A549 (cell line): ENCODE results near the gene MAG. TPM values are rescaled to one million over a fixed set of nuclear protein-coding genes. Genes with fewer than 3 reads are reported as not detected.

Experiments used
- ATAC-seq, 2 experiments: fragments of 200-7000 bp in 1 of 2; fragments of >200 bp in 1 of 2; cut with Nextera tagmentation in 1 of 2; cut with Tn5 transposase in 1 of 2; 3 replicates each; pipeline versions ENCODE4 v1.8.0 to v1.9.1; 2018 to 2020; ENCODE audit warnings: mild to moderate bottlenecking in 1 of 2, moderate library complexity in 1 of 2
- CTCF ChIA-PET: fragments of 300-600 bp; sonication (Branson Sonifier 250); formaldehyde crosslinking; extraction: SDS; loops from one replicate; lab custom pipeline; 2021; ENCODE audit warnings: antibody characterized with exemption, inconsistent platforms; lab: Yijun Ruan, JAX
- POLR2A ChIA-PET: fragments of 350-600 bp; formaldehyde crosslinking; extraction: SDS; loops from one replicate; lab custom pipeline; 2021; ENCODE audit warnings: antibody characterized with exemption, inconsistent platforms; lab: Yijun Ruan, JAX
- DNase-seq, 2 experiments: peaks; one replicate each; pipeline versions ENCODE4 v3.0.0 to v3.0.0-alpha.2; 2011 to 2016; ENCODE audit warnings: low read depth in 1 of 2, low spot score in 1 of 2
- FAIRE-seq: peaks from 2 replicates; lab custom pipeline; 2011; peaks lifted over from hg19 to GRCh38; lab: Jason Lieb, UNC
- H3K27ac ChIP-seq, 2 experiments: fragments of >200 bp; sonication (Bioruptor Twin); formaldehyde crosslinking; 3 replicates each; pipeline ENCODE4 v1.5.1; 2016 to 2017
- H3K4me1 ChIP-seq: fragments of >200 bp; sonication (Bioruptor Twin); formaldehyde crosslinking; 3 replicates; pipeline ENCODE4 v1.6.1; 2016
- H3K4me2 ChIP-seq: fragments of >200 bp; sonication (Bioruptor Twin); formaldehyde crosslinking; 3 replicates; pipeline ENCODE4 v1.6.1; 2016
- H3K4me3 ChIP-seq: fragments of >200 bp; sonication (Bioruptor Twin); formaldehyde crosslinking; 3 replicates; pipeline ENCODE4 v1.5.1; 2016
- H3K9me3 ChIP-seq: fragments of >200 bp; sonication (Bioruptor Twin); formaldehyde crosslinking; 3 replicates; pipeline ENCODE4 v1.6.1; 2016
- CHD4 ChIP-seq: fragments of 200-600 bp; sonication (generic); IDR thresholded peaks from 2 replicates; pipeline ENCODE4 v1.6.1; 2016; ENCODE audit warnings: antibody characterized with exemption, mild to moderate bottlenecking, borderline replicate concordance
- CTCF ChIP-seq: fragments of >200 bp; sonication (Bioruptor Twin); formaldehyde crosslinking; IDR thresholded peaks from 3 replicates; pipeline ENCODE4 v1.5.1; 2016
- FOSB ChIP-seq: fragments of 250-450 bp; sonication (Bioruptor Pico); IDR thresholded peaks from 2 replicates; pipeline ENCODE4 v1.5.0; 2020; ENCODE audit warnings: mild to moderate bottlenecking, moderate library complexity
- HDAC2 ChIP-seq: fragments of 200-600 bp; sonication (generic); IDR thresholded peaks from 2 replicates; pipeline ENCODE4 v1.6.1; 2016
- HOXA7 ChIP-seq: fragments of 250-450 bp; sonication (Bioruptor Pico); IDR thresholded peaks from 2 replicates; pipeline ENCODE4 v1.5.0; 2020; ENCODE audit warnings: mild to moderate bottlenecking, moderate library complexity
- JUN ChIP-seq, 2 experiments: fragments of >200 bp; sonication (Bioruptor Twin); formaldehyde crosslinking; IDR thresholded peaks; 2 replicates in 1 of 2; 3 replicates in 1 of 2; pipeline ENCODE4 v1.6.1; 2016 to 2017
- MAZ ChIP-seq: fragments of 150-350 bp; IDR thresholded peaks from 2 replicates; pipeline ENCODE4 v1.6.1; 2014; ENCODE audit warnings: antibody characterized with exemption, low read depth, low read length, borderline replicate concordance
- NPAS2 ChIP-seq: fragments of 250-450 bp; sonication (Bioruptor Pico); IDR thresholded peaks from 2 replicates; pipeline ENCODE4 v1.8.0; 2022; ENCODE audit warnings: mild to moderate bottlenecking, moderate library complexity, borderline replicate concordance
- PHF8 ChIP-seq: fragments of 200-600 bp; sonication (generic); IDR thresholded peaks from 2 replicates; pipeline ENCODE4 v1.6.1; 2016; ENCODE audit warnings: low read depth, mild to moderate bottlenecking, antibody characterized with exemption, moderate library complexity, borderline replicate concordance
- POLR2A ChIP-seq: IDR thresholded peaks from 2 replicates; pipeline ENCODE4 v1.6.1; 2012; ENCODE audit warnings: mild to moderate bottlenecking, low read length
- POLR2AphosphoS2 ChIP-seq: conservative IDR thresholded peaks from 2 replicates; pipeline ENCODE4 v1.6.1; 2012; ENCODE audit warnings: low read length, improper control_type of control experiment, inconsistent platforms
- RAD21 ChIP-seq, 2 experiments: fragments of >200 bp in 1 of 2; sonication (Bioruptor Twin) in 1 of 2; formaldehyde crosslinking in 1 of 2; IDR thresholded peaks in 1 of 2; conservative IDR thresholded peaks in 1 of 2; 2 replicates in 1 of 2; 3 replicates in 1 of 2; pipeline ENCODE4 v1.6.1; 2012 to 2018; ENCODE audit warnings: inconsistent platforms in 1 of 2
- RNF2 ChIP-seq: fragments of 200-600 bp; sonication (generic); IDR thresholded peaks from 2 replicates; pipeline ENCODE4 v1.6.1; 2016; ENCODE audit warnings: low read depth, mild to moderate bottlenecking, antibody characterized with exemption, moderate library complexity, borderline replicate concordance
- SMC3 ChIP-seq: fragments of >200 bp; sonication (Bioruptor Twin); formaldehyde crosslinking; IDR thresholded peaks from 3 replicates; pipeline ENCODE4 v1.6.1; 2018; ENCODE audit warnings: inconsistent platforms
- TFCP2L1 ChIP-seq: fragments of 250-450 bp; sonication (Bioruptor Pico); IDR thresholded peaks from 2 replicates; pipeline ENCODE4 v1.5.0; 2021; ENCODE audit warnings: mild to moderate bottlenecking
- ZC3H11A ChIP-seq: fragments of 450-650 bp; IDR thresholded peaks from 2 replicates; pipeline ENCODE4 v1.6.1; 2014; ENCODE audit warnings: antibody characterized with exemption, mild to moderate bottlenecking
- ZNF302 ChIP-seq: fragments of 250-450 bp; sonication (Bioruptor Pico); IDR thresholded peaks from 2 replicates; pipeline ENCODE4 v1.9.0; 2021; ENCODE audit warnings: inconsistent platforms, mild to moderate bottlenecking, moderate library complexity
- ZSCAN20 ChIP-seq: fragments of 250-450 bp; sonication (Bioruptor Pico); IDR thresholded peaks from 2 replicates; pipeline ENCODE4 v1.8.0; 2022; ENCODE audit warnings: mild to moderate bottlenecking, moderate library complexity
- WGBS: methylation state at CpG from one replicate; pipeline ENCODE4 v1.1.6; 2017; ENCODE audit errors: missing lambda C conversion rate; 5-methylcytosine and 5-hydroxymethylcytosine counted together
- polyA plus RNA-seq, 4 experiments: library from polyadenylated mRNA; depleted of rRNA in 3 of 4; stranded (reverse); fragments of >200 nt; fragmentation: RNase III in 1 of 4; extraction: RNeasy Plus Mini Kit Qiagen cat#74134 plus additional on column Dnase treatment in 1 of 4; gene quantifications; 2 replicates in 3 of 4; 3 replicates in 1 of 4; pipeline ENCODE4 v1.2.3, GENCODE V29; 2011 to 2017
- TF ChIP-seq, protein P1 (sequence below): fragments of >200 bp; sonication (Bioruptor Twin); formaldehyde crosslinking; IDR thresholded peaks from 2 replicates; pipeline ENCODE4 v1.6.1; 2016
- TF ChIP-seq, protein P2 (sequence below): fragments of >200 bp; sonication (Bioruptor Twin); formaldehyde crosslinking; IDR thresholded peaks from 3 replicates; pipeline ENCODE4 v1.6.1; 2016

MAG gene
- polyA plus RNA-seq, 2 of the 4 experiments (the other 2 are of a cell fraction): not detected

GRCh38 chr19:35270381-35270811 is 21.6 kb upstream of the MAG start:
- CTCF ChIA-PET: interaction anchor here (0.9 to 5.6 kb wide), 17 partner anchors 10 to 240 kb away, joined by 3 to 97 read pairs (median 4); partner anchors contain the start of genes FXYD7, HAMP, LGI4 and MAG
- ATAC-seq: no peak
- TF ChIP-seq CHD4: no peak
- TF ChIP-seq, all 56 proteins: peak for 0
- no peak overlapping the region for H3K27ac ChIP-seq
- FAIRE-seq: no peak
- WGBS: 89% methylated on average over 16 of the region's 16 CpGs
- peaks cover 14% of the 10 kb centered on the region for H3K4me1 ChIP-seq
- peak overlapping the region; percentile 81; the same call in 2 of the 3 replicates for H3K4me3 ChIP-seq
- no peak for DNase-seq
- POLR2A ChIA-PET: interaction anchor here (0.8 kb wide), 1 partner anchor 9 kb away, joined by 3 read pairs; no protein-coding TSS in a partner anchor
- H3K4me2 ChIP-seq: peak overlapping the region; percentile 93
- no peaks in the 10 kb centered on the region for H3K9me3 ChIP-seq

DNA sequence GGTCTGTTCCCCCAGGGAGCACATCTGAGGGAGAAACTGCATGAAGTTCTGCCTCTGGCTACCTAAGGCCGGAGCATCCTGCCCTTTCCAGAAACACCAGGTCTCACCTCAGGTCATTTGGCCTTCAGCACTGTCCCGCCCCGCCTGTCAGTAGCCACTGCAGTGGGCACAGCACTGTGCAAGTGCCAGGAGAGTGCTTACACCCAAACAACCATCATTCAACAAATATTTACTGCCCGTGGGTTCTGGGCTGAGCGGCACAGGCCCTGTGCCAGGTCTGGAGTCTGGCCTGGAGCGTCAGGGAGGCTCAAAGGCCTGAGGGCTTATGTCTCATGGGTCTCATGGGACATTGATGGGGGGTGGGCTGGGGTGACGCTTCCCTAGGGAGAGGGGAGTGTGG is 20.4 kb upstream of the MAG start:
- 86% methylated on average over 7 of the region's 7 CpGs for WGBS
- DNase-seq: no peak
- no peak for FAIRE-seq
- TF ChIP-seq CTCF (no peak), RAD21 (conservative IDR thresholded peaks at IDR 0.05 in 1 of 2, IDR thresholded peaks at IDR 0.05 in 1 of 2) (no peak)
- CTCF ChIA-PET: interaction anchor here (1.0 to 4.0 kb wide), 7 partner anchors 14 to 238 kb away, joined by 3 to 25 read pairs (median 7); no protein-coding TSS in a partner anchor
- no peak for ATAC-seq
- Histone ChIP-seq H3K9me3 (no peaks in the 10 kb centered on the region), H3K4me3 (no peak overlapping the region), H3K27ac (no peak overlapping the region), H3K4me2 (no peak overlapping the region), H3K4me1 (peaks cover 12% of the 10 kb centered on the region)
- POLR2A ChIA-PET: no interaction called here

GRCh38 chr19:35272122-35272719 is 19.7 kb upstream of the MAG start:
- Histone ChIP-seq H3K9me3 (no peaks in the 10 kb centered on the region), H3K27ac (no peak overlapping the region), H3K4me1 (peaks cover 7% of the 10 kb centered on the region), H3K4me2 (no peak overlapping the region), H3K4me3 (no peak overlapping the region)
- WGBS: 93% methylated on average over 16 of the region's 16 CpGs
- DNase-seq (no peak), FAIRE-seq (no peak), ATAC-seq (no peak)
- ChIA-PET POLR2A (no interaction called here), CTCF (interaction anchor here (1.0 to 4.0 kb wide), 9 partner anchors 8 to 237 kb away, joined by 3 to 25 read pairs (median 4); no protein-coding TSS in a partner anchor)
- no peak for TF ChIP-seq ZSCAN20 (CRISPR knock-in tag)
- no peak for TF ChIP-seq MAZ
- TF ChIP-seq, protein P1, sequence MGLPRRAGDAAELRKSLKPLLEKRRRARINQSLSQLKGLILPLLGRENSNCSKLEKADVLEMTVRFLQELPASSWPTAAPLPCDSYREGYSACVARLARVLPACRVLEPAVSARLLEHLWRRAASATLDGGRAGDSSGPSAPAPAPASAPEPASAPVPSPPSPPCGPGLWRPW: no peak
- no peak for TF ChIP-seq RNF2
- TF ChIP-seq TFCP2L1 (CRISPR knock-in tag): no peak
- TF ChIP-seq PHF8: no peak
- no peak for TF ChIP-seq HOXA7
- TF ChIP-seq SMC3: no peak
- TF ChIP-seq POLR2AphosphoS2: no peak
- TF ChIP-seq ZC3H11A: no peak
- TF ChIP-seq, protein P2, sequence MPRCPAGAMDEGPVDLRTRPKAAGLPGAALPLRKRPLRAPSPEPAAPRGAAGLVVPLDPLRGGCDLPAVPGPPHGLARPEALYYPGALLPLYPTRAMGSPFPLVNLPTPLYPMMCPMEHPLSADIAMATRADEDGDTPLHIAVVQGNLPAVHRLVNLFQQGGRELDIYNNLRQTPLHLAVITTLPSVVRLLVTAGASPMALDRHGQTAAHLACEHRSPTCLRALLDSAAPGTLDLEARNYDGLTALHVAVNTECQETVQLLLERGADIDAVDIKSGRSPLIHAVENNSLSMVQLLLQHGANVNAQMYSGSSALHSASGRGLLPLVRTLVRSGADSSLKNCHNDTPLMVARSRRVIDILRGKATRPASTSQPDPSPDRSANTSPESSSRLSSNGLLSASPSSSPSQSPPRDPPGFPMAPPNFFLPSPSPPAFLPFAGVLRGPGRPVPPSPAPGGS: no peak
- TF ChIP-seq CHD4: no peak
- TF ChIP-seq POLR2A: no peak
- no peak for TF ChIP-seq HDAC2
- TF ChIP-seq ZNF302 (CRISPR knock-in tag): no peak
- no peak for TF ChIP-seq FOSB
- no peak for TF ChIP-seq NPAS2 (CRISPR knock-in tag)
- no peak for TF ChIP-seq JUN (IDR thresholded peaks at IDR 0.05)
